Smooth muscle cell (in vitro differentiated cells): ENCODE results near the gene GLIPR1. TPM values are rescaled to one million over a fixed set of nuclear protein-coding genes. Genes with fewer than 3 reads are reported as not detected.

Experiments used
- DNase-seq: peaks from one replicate; lab custom pipeline; 2025; ENCODE audit not compliant: unreplicated experiment; lab: John Stamatoyannopoulos, UW
- H2AFZ ChIP-seq: fragments of 200-600 bp; sonication (generic); 2 replicates; pipeline ENCODE4 v1.6.0; 2016; ENCODE audit warnings: antibody characterized with exemption, low read depth, mild to moderate bottlenecking
- H3F3A ChIP-seq: fragments of 200-600 bp; sonication (generic); 2 replicates; pipeline ENCODE4 v1.6.0; 2017; ENCODE audit warnings: antibody characterized with exemption, low read depth
- H3K27ac ChIP-seq: fragments of 200-600 bp; sonication (generic); 2 replicates; pipeline ENCODE4 v1.5.1; 2016; ENCODE audit warnings: low read depth, mild to moderate bottlenecking
- H3K27me3 ChIP-seq: fragments of 200-600 bp; sonication (generic); 2 replicates; pipeline ENCODE4 v1.6.1; 2016; ENCODE audit warnings: low read depth, mild to moderate bottlenecking
- H3K36me3 ChIP-seq: fragments of 200-600 bp; sonication (generic); 2 replicates; pipeline ENCODE4 v1.5.1; 2016; ENCODE audit warnings: low read depth
- H3K4me1 ChIP-seq: fragments of 200-600 bp; sonication (generic); 2 replicates; pipeline ENCODE4 v1.5.1; 2016; ENCODE audit warnings: low read depth
- H3K4me2 ChIP-seq: fragments of 200-600 bp; sonication (generic); 2 replicates; pipeline ENCODE4 v1.6.0; 2016; ENCODE audit warnings: mild to moderate bottlenecking
- H3K4me3 ChIP-seq: fragments of 200-600 bp; sonication (generic); 2 replicates; pipeline ENCODE4 v1.5.1; 2016; ENCODE audit warnings: mild to moderate bottlenecking
- H3K79me2 ChIP-seq: fragments of 200-600 bp; sonication (generic); 2 replicates; pipeline ENCODE4 v1.6.0; 2016; ENCODE audit warnings: low read depth, mild to moderate bottlenecking
- H3K9ac ChIP-seq: fragments of 200-600 bp; sonication (generic); 2 replicates; pipeline ENCODE4 v1.6.0; 2016; ENCODE audit warnings: low read depth
- H3K9me3 ChIP-seq: fragments of 200-600 bp; sonication (generic); replicated peaks from 2 replicates; pipeline ENCODE4 v1.5.1; 2016; ENCODE audit warnings: low read depth
- H4K20me1 ChIP-seq: fragments of 200-600 bp; sonication (generic); 2 replicates; pipeline ENCODE4 v1.6.0; 2016; ENCODE audit warnings: low read depth
- CTCF ChIP-seq: fragments of 200-600 bp; sonication (generic); IDR thresholded peaks from 2 replicates; pipeline ENCODE4 v1.5.1; 2017; ENCODE audit warnings: borderline replicate concordance, mild to moderate bottlenecking, antibody characterized with exemption; ENCODE audit not compliant: insufficient read depth, poor library complexity, severe bottlenecking
- WGBS: methylation state at CpG from one replicate; pipeline ENCODE4 v1.1.7; 2016; ENCODE audit warnings: low lambda C conversion rate; 5-methylcytosine and 5-hydroxymethylcytosine counted together
- polyA plus RNA-seq: library from polyadenylated mRNA; unstranded; fragments of >200 nt; fragmentation: Nextera tagmentation; extraction: Ambion mirVana; gene quantifications from 2 replicates; pipeline ENCODE4 v1.2.1, GENCODE V29; 2016
- total RNA-seq: library from RNA; depleted of rRNA; stranded (reverse); fragments of >200 nt; gene quantifications from 2 replicates; pipeline ENCODE4 v1.2.3, GENCODE V29; 2014

The GLIPR1 gene
- total RNA-seq (199 and 231 TPM in 2 replicates), polyA plus RNA-seq (158 and 200 TPM in 2 replicates)

- no peaks in the 10 kb centered on the region for H3K27me3 ChIP-seq
- H2AFZ ChIP-seq, result peak within 1 kb of the TSS; percentile 9
- peak; percentile 15 for DNase-seq
- H3K9ac ChIP-seq, result peak within 1 kb of the TSS; percentile 86
- H3K4me2 ChIP-seq, result peak within 1 kb of the TSS; percentile 88
- H3K4me1 ChIP-seq, result peaks cover 24% of the 10 kb centered on the region
- WGBS, result 20% methylated on average over 8 of the region's 8 CpGs
- peak within 1 kb of the TSS; percentile 50 for H3K4me3 ChIP-seq
- peaks cover 42% of the 10 kb centered on the region for H3K79me2 ChIP-seq
- H3K27ac ChIP-seq, result peak within 1 kb of the TSS; percentile 92
- TF ChIP-seq CTCF, result no peak
- H3K36me3 ChIP-seq, result no peaks in the 10 kb centered on the region
- H3K9me3 ChIP-seq, result no peaks in the 10 kb centered on the region
- peaks cover 26% of the 10 kb centered on the region for H3F3A ChIP-seq
- peaks cover 6% of the 10 kb centered on the region for H4K20me1 ChIP-seq
These were observed at the start of gene GLIPR1 for GRCh38 chr12:75480469-75480949. Gene GLIPR1 (plus strand): TSS chr12:75480755. CDS start chr12:75480881, 126 bp downstream.

GRCh38 chr12:75432924-75433323, 47.6 kb upstream of the GLIPR1 start:
- no peak overlapping the region for H3K4me2 ChIP-seq
- no peaks in the 10 kb centered on the region for H3K79me2 ChIP-seq
- H2AFZ ChIP-seq, result no peak overlapping the region
- no peak overlapping the region for H3K4me3 ChIP-seq
- H3K9ac ChIP-seq, result no peak overlapping the region
- H3K36me3 ChIP-seq, result no peaks in the 10 kb centered on the region
- no peaks in the 10 kb centered on the region for H3F3A ChIP-seq
- no peaks in the 10 kb centered on the region for H3K27me3 ChIP-seq
- DNase-seq, result no peak
- H3K9me3 ChIP-seq, result peaks cover 6% of the 10 kb centered on the region
- 87% methylated on average over 1 of the region's 1 CpG for WGBS
- TF ChIP-seq CTCF, result no peak
- no peaks in the 10 kb centered on the region for H4K20me1 ChIP-seq
- H3K4me1 ChIP-seq, result no peaks in the 10 kb centered on the region
- no peak overlapping the region for H3K27ac ChIP-seq

GRCh38 chr12:75437564-75437963, 43.0 kb upstream of the GLIPR1 start:
- WGBS, result 73% methylated on average over 2 of the region's 2 CpGs

More at GRCh38 chr12:75437564-75437963, 43.0 kb upstream of the GLIPR1 start:
- Histone ChIP-seq H3K36me3 (no peaks in the 10 kb centered on the region), H3F3A (no peaks in the 10 kb centered on the region), H3K4me2 (no peak overlapping the region), H2AFZ (no peak overlapping the region), H4K20me1 (no peaks in the 10 kb centered on the region), H3K27ac (no peak overlapping the region), H3K9me3 (peaks cover 6% of the 10 kb centered on the region), H3K4me3 (no peak overlapping the region), H3K79me2 (no peaks in the 10 kb centered on the region), H3K9ac (no peak overlapping the region), H3K27me3 (no peaks in the 10 kb centered on the region), H3K4me1 (no peaks in the 10 kb centered on the region)
- no peak for DNase-seq
- TF ChIP-seq CTCF, result no peak
